SK-N-MC (cell line): Measurements from ENCODE around the gene OTOGL.

Experiments used
- EZH2 ChIP-seq: fragments of 200-600 bp; sonication (generic); IDR thresholded peaks from one replicate; pipeline ENCODE4 v1.6.1; 2017; ENCODE audit warnings: antibody characterized with exemption
- POLR2AphosphoS5 ChIP-seq: IDR thresholded peaks from 2 replicates; pipeline ENCODE4 v1.6.1; 2012; ENCODE audit warnings: mild to moderate bottlenecking, low read depth, low read length, borderline replicate concordance

GRCh38 chr12:80291108-80291754 is 191.9 kb downstream of the OTOGL start:
- TF ChIP-seq EZH2 (no peak), POLR2AphosphoS5 (no peak)
